ENCODE data around the gene ASTN1. TPM values are rescaled to one million over a fixed set of nuclear protein-coding genes. Genes with fewer than 3 reads are reported as not detected.

Gene ASTN1
- total RNA-seq, 3 donors from 2014 or later (not counting 1 experiment from before 2014, with no cell fraction given) = not detected

- Histone ChIP-seq H3K4me3 (ENCODE audit: low read length) (no peak overlapping the region), H3K4me1 (ENCODE audit: control insufficient read depth, insufficient read depth, low read length) (no peaks in the 10 kb centered on the region), H3K27ac (ENCODE audit: low read length) (no peak overlapping the region), H3K36me3 (ENCODE audit: control insufficient read depth, insufficient read depth, low read length) (no peaks in the 10 kb centered on the region), H3K27me3 (ENCODE audit: control insufficient read depth, insufficient read depth, low read length) (no peaks in the 10 kb centered on the region), H3K9me3 (ENCODE audit: control insufficient read depth, insufficient read depth, low read length) (peaks cover 5% of the 10 kb centered on the region)
- no peaks in the 10 kb centered on the region for H3K36me3 Mint-ChIP-seq
- 63% methylated on average over 7 of the region's 7 CpGs for WGBS (ENCODE audit: insufficient coverage)
- peaks cover 0 to 4% of the 10 kb centered on the region in 2 donors for H3K9me3 Mint-ChIP-seq
- H3K27me3 Mint-ChIP-seq (ENCODE audit: low read depth in 2 of 2) = no peaks in the 10 kb centered on the region
- no peak for TF ChIP-seq CTCF (IDR thresholded peaks at IDR 0.05)
- H3K27ac Mint-ChIP-seq = no peak overlapping the region
- ATAC-seq = no peak
- intact Hi-C loops (cut with micrococcal nuclease) = no loop called here
- DNase-seq = no peak
- no peaks in the 10 kb centered on the region for H3K4me1 Mint-ChIP-seq
- no peak overlapping the region for H3K4me3 Mint-ChIP-seq
These were observed 96.6 kb downstream of the ASTN1 start for GRCh38 chr1:177067752-177068410.

GRCh38 chr1:177065430-177065829 is 99.1 kb downstream of the ASTN1 start:
- ATAC-seq = no peak
- H3K27me3 Mint-ChIP-seq (ENCODE audit: low read depth in 2 of 2) = no peaks in the 10 kb centered on the region
- no peaks in the 10 kb centered on the region for H3K27me3 ChIP-seq (ENCODE audit: control insufficient read depth, insufficient read depth, low read length)

DNA sequence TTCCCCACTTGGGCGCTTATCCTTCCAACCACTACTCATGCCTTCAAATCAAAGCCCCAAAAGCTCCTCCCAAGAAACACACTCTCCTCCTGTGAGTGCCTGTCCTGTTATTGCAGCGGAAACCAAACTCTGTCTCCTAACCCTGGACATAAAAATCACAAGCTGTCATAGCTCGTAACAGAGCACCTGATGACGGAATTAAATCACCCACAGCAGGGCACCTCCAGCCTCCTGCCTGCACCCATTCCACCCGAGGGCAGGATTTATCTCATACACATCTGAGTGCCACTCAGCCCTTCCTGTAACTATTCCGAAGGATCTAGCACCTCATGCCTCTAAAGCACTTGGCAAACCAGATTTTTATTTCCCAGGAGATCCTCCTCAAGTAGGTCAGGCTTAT is 100.9 kb downstream of the ASTN1 start:
- H3K27me3 Mint-ChIP-seq (ENCODE audit: low read depth in 2 of 2) = no peaks in the 10 kb centered on the region
- Histone ChIP-seq H3K27ac (ENCODE audit: low read length) (no peak overlapping the region), H3K4me3 (ENCODE audit: low read length) (no peak overlapping the region), H3K9me3 (ENCODE audit: control insufficient read depth, insufficient read depth, low read length) (no peaks in the 10 kb centered on the region), H3K27me3 (ENCODE audit: control insufficient read depth, insufficient read depth, low read length) (no peaks in the 10 kb centered on the region), H3K36me3 (ENCODE audit: control insufficient read depth, insufficient read depth, low read length) (no peaks in the 10 kb centered on the region), H3K4me1 (ENCODE audit: control insufficient read depth, insufficient read depth, low read length) (no peaks in the 10 kb centered on the region)
- no peak overlapping the region for H3K27ac Mint-ChIP-seq
- DNase-seq = no peak
- WGBS (ENCODE audit: insufficient coverage) = 79% methylated on average over 6 of the region's 6 CpGs
- no peaks in the 10 kb centered on the region for H3K4me1 Mint-ChIP-seq
- no peaks in the 10 kb centered on the region for H3K36me3 Mint-ChIP-seq
- no peak for TF ChIP-seq CTCF (IDR thresholded peaks at IDR 0.05)
- intact Hi-C loops (cut with micrococcal nuclease) = no loop called here
- peaks cover 2 to 8% of the 10 kb centered on the region in 2 donors for H3K9me3 Mint-ChIP-seq
- ATAC-seq = no peak
- H3K4me3 Mint-ChIP-seq = no peak overlapping the region

More at GRCh38 chr1:177065430-177065829, 99.1 kb downstream of the ASTN1 start:
- no peak for DNase-seq
- Histone ChIP-seq H3K36me3 (ENCODE audit: control insufficient read depth, insufficient read depth, low read length) (no peaks in the 10 kb centered on the region), H3K27ac (ENCODE audit: low read length) (no peak overlapping the region), H3K9me3 (ENCODE audit: control insufficient read depth, insufficient read depth, low read length) (no peaks in the 10 kb centered on the region), H3K4me1 (ENCODE audit: control insufficient read depth, insufficient read depth, low read length) (no peaks in the 10 kb centered on the region), H3K4me3 (ENCODE audit: low read length) (no peak overlapping the region)
- intact Hi-C loops (cut with micrococcal nuclease) = no loop called here
- WGBS (ENCODE audit: insufficient coverage) = 56% methylated on average over 2 of the region's 2 CpGs
- no peaks in the 10 kb centered on the region for H3K4me1 Mint-ChIP-seq
- H3K27ac Mint-ChIP-seq = no peak overlapping the region
- no peak overlapping the region for H3K4me3 Mint-ChIP-seq
- no peaks in the 10 kb centered on the region for H3K36me3 Mint-ChIP-seq
- peaks cover 0 to 8% of the 10 kb centered on the region in 2 donors for H3K9me3 Mint-ChIP-seq
- no peak for TF ChIP-seq CTCF (IDR thresholded peaks at IDR 0.05)

DNA sequence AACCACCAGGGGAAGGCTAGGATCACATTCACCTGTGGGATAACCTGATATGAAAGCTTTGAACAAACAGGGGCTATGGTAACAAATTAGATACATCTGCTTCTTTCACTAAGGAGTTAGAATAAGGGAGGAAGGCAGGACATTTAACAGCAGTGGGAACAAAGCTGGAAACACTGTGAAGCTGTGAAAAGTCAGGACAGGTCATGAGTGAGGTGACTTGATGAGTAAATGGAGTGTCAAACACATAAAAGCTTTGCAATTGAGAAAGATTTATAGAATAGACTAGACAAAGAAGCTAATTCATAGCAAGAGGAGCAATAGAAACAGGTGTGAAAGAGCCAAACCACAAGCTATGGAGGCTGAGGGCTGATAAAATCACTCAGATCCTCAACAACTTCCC is 110.0 kb downstream of the ASTN1 start:
- Mint-ChIP-seq H3K27me3 (ENCODE audit: low read depth in 2 of 2) (no peaks in the 10 kb centered on the region), H3K9me3 (peaks cover 2 to 4% of the 10 kb centered on the region in 2 donors), H3K36me3 (no peaks in the 10 kb centered on the region), H3K4me1 (no peaks in the 10 kb centered on the region), H3K4me3 (no peak overlapping the region), H3K27ac (no peak overlapping the region)
- no peak for ATAC-seq
- Histone ChIP-seq H3K4me3 (ENCODE audit: low read length) (no peak overlapping the region), H3K9me3 (ENCODE audit: control insufficient read depth, insufficient read depth, low read length) (no peaks in the 10 kb centered on the region), H3K36me3 (ENCODE audit: control insufficient read depth, insufficient read depth, low read length) (no peaks in the 10 kb centered on the region), H3K4me1 (ENCODE audit: control insufficient read depth, insufficient read depth, low read length) (no peaks in the 10 kb centered on the region), H3K27me3 (ENCODE audit: control insufficient read depth, insufficient read depth, low read length) (no peaks in the 10 kb centered on the region), H3K27ac (ENCODE audit: low read length) (no peak overlapping the region)
- no peak for TF ChIP-seq CTCF (IDR thresholded peaks at IDR 0.05)
- no peak for DNase-seq
- intact Hi-C loops (cut with micrococcal nuclease) = no loop called here

Measured in natural killer cell (primary cell).